GM20000 (cell line): ENCODE measurements around the gene DAB2IP.
"Not testable (repeated sequence)": the region's sequence is repeated elsewhere in the genome, so short reads cannot be mapped to it uniquely, and the experiment has no call there.

Experiments
- DNase-seq: peaks from one replicate; pipeline ENCODE4 v3.0.0; 2012; ENCODE audit warnings: low spot score
- CTCF ChIP-seq: IDR thresholded peaks from 2 replicates; pipeline ENCODE4 v1.5.1; 2012; ENCODE audit warnings: mild to moderate bottlenecking, control low read depth; ENCODE audit errors: extremely low read depth, missing control alignments

DAB2IP gene

GRCh38 chr9:121609822-121610637 is 41.4 kb upstream of the DAB2IP start:
- no peak for TF ChIP-seq CTCF
- DNase-seq, result no peak

- no peak for TF ChIP-seq CTCF
- DNase-seq, result no peak
These were observed 40.8 kb upstream of the DAB2IP start for GRCh38 chr9:121610638-121610953.

GRCh38 chr9:121612511-121612998 is 38.9 kb upstream of the DAB2IP start:
- DNase-seq, result no peak
- TF ChIP-seq CTCF, result no peak

GRCh38 chr9:121613009-121613752 is 38.3 kb upstream of the DAB2IP start:
- no peak for TF ChIP-seq CTCF
- DNase-seq, result no peak

- no peak for TF ChIP-seq CTCF
- DNase-seq, result no peak
These were observed 35.2 kb upstream of the DAB2IP start for GRCh38 chr9:121616123-121616755.

- no peak for DNase-seq
- no peak for TF ChIP-seq CTCF
These were observed 32.9 kb upstream of the DAB2IP start for GRCh38 chr9:121618504-121618903.

- not testable (repeated sequence) for DNase-seq
These were observed 32.5 kb upstream of the DAB2IP start for GRCh38 chr9:121618910-121619309.
